HG02678 (cell line): Measurements from ENCODE around the gene LIN7C.
A peak's percentile ranks its signal among the peaks of the same experiment; 100 is the strongest.

Experiments
- ATAC-seq: cut with Tn5 transposase; IDR thresholded peaks from one replicate; pipeline ENCODE4 v1.9.1; 2021; ENCODE audit warnings: mild to moderate bottlenecking, moderate library complexity; ENCODE audit not compliant: unreplicated experiment

The LIN7C gene

GRCh38 chr11:27512238-27512637 lies 5.7 kb upstream of the LIN7C start:
- ATAC-seq, result no peak

GRCh38 chr11:27509908-27510307 lies 3.3 kb upstream of the LIN7C start:
- ATAC-seq, result no peak

- no peak for ATAC-seq
These were observed 1.2 kb upstream of the LIN7C start for GRCh38 chr11:27507557-27508322.

DNA sequence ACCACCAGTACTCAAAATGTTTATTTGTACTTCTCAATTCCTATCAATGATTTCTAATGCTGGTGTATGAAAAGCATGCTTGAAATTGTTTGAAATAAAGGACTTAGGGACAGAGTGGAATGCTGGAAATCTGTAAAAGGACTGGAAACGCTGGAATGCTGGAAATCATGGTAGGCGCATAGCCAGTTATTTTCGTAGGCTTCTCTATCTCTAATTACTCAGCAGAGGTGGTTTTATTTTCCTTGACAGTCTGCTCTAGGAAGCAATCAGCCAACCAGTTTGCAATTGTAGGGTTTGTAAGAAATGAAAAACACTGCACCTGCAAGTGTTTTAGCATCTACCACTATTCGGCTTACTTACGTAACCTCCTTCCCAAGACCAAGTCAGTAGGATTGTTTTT lies 788 bp downstream of the LIN7C start:
- peak; percentile 1 for ATAC-seq

- no peak for ATAC-seq
These were observed 2.4 kb downstream of the LIN7C start for GRCh38 chr11:27504205-27504604.

DNA sequence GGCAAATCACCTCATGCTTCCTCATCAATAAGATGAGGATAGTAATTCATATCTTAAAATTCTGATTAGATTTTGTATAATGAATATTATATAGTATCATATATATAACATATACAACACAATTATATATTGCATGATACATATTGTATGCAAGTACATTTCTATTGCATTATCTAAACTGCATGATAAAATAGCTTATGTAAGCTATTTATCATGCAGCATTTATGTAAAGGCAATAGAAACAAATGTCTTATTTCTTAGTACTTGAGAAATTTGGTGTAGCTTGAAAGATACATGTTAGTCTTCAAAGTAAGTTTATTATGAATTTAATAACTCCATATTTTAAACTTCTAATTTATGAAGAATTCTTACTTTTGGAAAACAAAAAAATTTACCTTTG lies 5.5 kb downstream of the LIN7C start:
- no peak for ATAC-seq

GRCh38 chr11:27497911-27498310 lies 8.7 kb downstream of the LIN7C start:
- no peak for ATAC-seq

DNA sequence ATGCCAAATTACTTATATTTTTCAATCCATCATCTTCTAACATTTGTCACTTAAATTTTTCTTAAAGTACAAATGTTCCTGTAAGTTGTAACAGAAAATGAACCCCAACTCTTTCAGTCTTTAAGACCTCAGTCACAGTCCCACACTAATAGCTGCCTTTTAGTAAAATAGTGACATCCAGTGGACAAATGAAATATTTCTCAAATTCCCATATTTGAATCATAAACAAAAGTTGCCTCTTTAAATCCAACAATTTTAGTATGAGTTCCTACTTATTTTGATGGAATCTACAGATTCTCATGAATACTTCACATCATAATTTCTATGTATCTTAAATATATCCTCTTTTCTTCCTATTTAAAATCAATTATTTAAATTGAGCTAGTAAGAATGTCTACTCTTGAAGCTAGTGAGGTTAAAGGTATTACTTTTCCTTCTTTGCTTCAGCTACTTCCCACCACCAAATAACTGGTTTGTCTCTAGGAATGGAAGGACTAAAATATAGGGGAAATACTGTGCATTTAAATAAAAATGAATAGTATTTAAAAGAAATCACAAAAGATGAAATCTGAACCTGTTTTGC lies 9.2 kb downstream of the LIN7C start:
- ATAC-seq, result peak; percentile 68

DNA sequence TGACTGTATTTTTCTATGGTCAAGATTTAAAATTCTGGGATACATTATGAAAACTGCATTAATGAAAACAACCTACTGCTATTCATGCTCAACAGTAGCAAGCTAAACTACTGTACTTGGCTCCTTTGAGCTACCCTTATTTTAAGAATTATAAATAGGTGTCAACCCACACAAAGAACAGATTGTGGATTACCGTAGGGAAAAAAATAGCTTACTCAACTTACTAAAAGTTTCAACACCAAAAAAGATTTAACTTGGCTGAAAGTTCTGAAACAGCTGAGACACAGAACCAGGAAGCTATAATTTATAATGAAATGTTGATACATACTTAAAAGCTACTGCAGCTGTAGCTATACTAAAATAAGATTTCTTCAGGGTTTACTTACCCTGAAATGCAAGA lies 10.1 kb downstream of the LIN7C start:
- no peak for ATAC-seq

GRCh38 chr11:27495710-27496300 lies 10.8 kb downstream of the LIN7C start:
- ATAC-seq, result no peak

DNA sequence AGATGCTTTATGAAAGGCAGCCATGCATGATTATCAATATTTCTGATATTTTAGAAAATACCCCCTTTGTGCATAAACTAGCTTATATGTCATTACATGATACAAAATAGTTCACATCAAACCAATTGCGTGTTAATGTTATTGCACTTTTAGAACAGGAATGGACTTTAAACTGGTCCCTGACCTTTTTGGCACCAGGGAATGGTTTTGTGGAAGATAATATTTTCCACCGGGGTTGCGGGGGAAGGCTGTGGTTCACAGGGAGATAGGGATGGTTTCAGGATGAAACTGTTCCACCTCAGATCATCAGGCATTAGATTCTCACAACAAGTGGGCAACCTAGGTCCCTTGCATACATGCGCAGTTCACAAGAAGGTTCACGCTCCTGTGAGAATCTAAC lies 17.5 kb downstream of the LIN7C start:
- no peak for ATAC-seq

GRCh38 chr11:27487706-27488105 lies 18.9 kb downstream of the LIN7C start:
- no peak for ATAC-seq

DNA sequence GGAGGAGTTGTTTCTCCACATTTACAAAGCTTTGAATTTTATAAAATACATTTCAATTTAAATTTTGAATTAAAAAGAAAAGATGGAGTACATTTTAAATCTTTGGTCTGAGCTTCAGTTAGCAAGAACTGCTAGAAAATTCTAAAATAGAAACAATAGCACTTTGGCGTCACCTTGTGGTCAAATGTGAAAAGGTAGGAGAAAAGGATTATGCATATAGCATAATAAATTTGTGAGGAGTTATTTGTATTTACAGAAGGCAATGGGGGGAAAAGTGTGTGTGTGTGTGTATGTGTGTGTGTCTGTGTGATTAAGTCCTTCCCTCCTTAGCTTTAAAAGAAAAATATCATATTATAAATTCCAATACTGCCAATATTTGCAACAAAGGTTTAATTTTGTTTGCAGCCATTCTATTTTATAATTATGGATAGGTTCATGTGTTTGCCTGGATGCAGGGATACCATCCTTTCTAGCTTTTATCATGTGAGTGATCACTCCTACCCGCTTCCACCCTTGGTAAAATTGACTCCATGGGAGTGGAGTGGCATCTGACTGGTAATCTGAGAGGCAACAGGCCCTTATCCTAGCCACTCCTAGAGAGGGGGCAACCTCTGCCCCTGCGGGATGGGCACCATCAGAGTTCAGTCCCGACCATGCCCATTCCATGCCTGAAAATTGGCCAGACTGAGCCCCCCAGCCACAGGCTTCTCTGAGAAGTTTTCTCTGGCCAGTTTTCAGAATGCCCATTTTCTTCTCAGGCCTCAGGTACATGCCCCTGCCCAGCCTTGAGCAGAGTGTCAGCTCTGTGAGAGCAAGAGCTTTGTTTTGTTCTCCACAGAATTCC lies 20.4 kb downstream of the LIN7C start:
- ATAC-seq, result peak; percentile 58

GRCh38 chr11:27482793-27483192 lies 23.8 kb downstream of the LIN7C start:
- no peak for ATAC-seq

DNA sequence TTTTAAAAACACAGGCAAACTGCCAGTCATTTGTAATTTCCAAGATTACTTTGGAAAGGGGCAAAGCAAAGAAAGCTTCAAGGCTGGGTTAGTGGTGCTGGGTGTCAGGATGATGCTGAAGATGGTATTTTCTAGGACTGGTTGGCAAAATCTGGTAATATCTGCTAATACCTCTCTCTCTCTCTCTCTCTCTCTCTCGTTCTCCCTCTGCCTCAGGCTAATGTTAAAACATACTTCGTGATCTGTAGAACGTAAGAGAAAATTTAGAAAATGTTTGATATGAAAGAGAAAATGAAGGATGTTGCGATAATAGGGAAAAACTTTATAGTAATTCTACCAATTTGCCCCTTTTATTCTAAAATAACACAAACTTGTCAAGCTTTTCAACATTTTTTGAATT lies 24.6 kb downstream of the LIN7C start:
- ATAC-seq, result no peak

DNA sequence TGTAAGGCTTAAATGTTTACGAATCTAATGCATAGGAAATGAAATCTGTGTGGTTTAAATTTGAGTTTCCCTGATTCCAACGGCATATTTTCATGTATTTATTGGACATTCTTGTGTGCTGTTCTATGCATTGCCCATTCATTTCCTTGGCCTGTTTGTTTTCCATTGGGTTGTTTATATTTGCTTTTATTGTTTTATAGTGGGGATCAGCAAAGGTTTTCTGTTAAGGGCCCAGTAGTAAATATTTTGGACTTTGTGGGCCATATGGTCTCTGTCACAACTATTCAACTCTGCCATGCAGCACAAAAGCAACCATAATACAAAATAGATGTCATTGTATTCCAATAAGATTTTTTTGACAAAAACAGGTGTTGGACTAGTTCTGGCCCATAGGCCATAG lies 28.7 kb downstream of the LIN7C start:
- ATAC-seq, result no peak

- ATAC-seq, result no peak
These were observed 29.3 kb downstream of the LIN7C start for GRCh38 chr11:27477243-27477642.

DNA sequence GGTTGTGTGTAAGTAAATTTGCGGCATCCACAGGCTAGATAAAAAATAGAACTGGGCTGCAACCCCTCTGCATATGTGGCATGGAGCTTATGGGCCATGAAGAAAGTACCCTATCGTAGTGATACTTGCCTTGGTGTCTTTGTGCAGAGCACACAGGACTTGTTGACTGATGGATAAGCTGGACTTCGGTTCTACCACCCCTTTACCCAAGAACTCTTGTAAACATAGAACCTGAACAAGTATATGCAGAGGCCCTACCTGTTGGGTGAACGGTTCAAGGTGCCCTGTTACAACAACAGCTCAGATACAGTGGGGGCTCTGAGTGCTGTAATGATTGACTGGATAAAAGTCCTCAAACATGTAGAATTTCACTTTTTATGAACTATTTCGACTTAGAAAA lies 30.9 kb downstream of the LIN7C start:
- ATAC-seq, result no peak

GRCh38 chr11:27473017-27473406 lies 33.6 kb downstream of the LIN7C start:
- ATAC-seq, result no peak

DNA sequence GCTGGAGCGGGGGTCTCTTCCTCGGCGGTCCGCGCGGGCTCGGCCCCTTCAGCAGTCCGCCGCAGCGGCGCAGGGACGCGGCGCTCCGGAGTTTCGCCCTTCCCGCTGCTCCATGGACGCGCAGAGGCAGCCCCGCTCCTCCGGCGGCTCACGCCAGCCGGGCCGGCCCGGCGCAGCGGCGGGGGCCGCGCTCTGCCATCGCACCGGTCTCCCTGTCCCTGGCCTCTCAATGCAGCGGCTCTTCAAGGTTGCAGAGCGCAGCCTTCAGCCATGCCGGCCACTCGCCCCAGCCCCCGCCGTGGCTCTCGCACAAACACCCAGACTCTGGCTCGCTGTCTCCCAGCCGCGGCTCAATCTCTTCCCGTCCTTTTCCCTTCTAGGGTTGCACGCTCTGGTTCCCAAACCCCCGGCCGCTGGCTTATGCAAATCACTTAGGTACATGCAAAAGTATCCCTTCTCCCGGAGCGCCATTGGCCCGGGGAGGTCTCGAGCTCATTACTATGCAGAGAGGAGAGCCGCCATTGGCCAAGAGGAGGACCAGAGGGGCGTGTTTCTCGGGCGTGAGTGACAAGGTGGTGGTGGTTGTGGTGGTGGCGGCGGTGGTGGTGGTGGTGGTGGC lies 34.1 kb downstream of the LIN7C start, which contains the start of gene LGR4:
Gene LGR4 (minus strand): TSS at position 393 of the 619 bp plus-strand sequence. CDS start 488 bp downstream, outside the sequence.
- ATAC-seq, result peak; percentile 87
